NB4 (cell line): Measurements from ENCODE around the gene MMRN1.

ENCODE experiments used
- CTCF ChIP-seq: IDR thresholded peaks from one replicate; pipeline ENCODE4 v1.5.1; 2012; ENCODE audit warnings: low read depth, low read length
- POLR2A ChIP-seq: IDR thresholded peaks from 2 replicates; pipeline ENCODE4 v1.6.1; 2011; ENCODE audit warnings: mild to moderate bottlenecking; ENCODE audit not compliant: insufficient read length; ENCODE audit errors: extremely low read depth

- TF ChIP-seq CTCF (no peak), POLR2A (no peak)
Measured at GRCh38 chr4:89906777-89907521, 12.3 kb downstream of the MMRN1 start.
